Measurements from ENCODE around the gene LINC00237. TPM values are rescaled to one million over a fixed set of nuclear protein-coding genes. Genes with fewer than 3 reads are reported as not detected.

LINC00237 gene
- total and polyA plus RNA-seq, 7 experiments from 2014 or later: not detected

- Mint-ChIP-seq H3K4me3 (no peak overlapping the region), H3K9me3 (peaks cover 0 to 1% (median 0%) of the 10 kb centered on the region in 11 donors), H3K27ac (no peak overlapping the region), H3K4me1 (no peaks in the 10 kb centered on the region), H3K27me3 (peaks cover 29 to 48% (median 38%) of the 10 kb centered on the region in 5 donors), H3K36me3 (peaks cover 0 to 4% (median 0%) of the 10 kb centered on the region in 5 donors)
- ChIA-PET CTCF (no interaction called here), POLR2A (no interaction called here)
- Histone ChIP-seq H3K9me3 (ENCODE audit: control insufficient read depth in 2 of 3, low read length in 3 of 3) (no peaks in the 10 kb centered on the region), H3K4me3 (ENCODE audit: low read length) (no peak overlapping the region), H3K27ac (ENCODE audit: low read depth, low read length) (no peak overlapping the region), H3K36me3 (ENCODE audit: control insufficient read depth in 2 of 3, insufficient read depth in 3 of 3, low read length in 3 of 3) (no peaks in the 10 kb centered on the region), H3K4me1 (ENCODE audit: control insufficient read depth in 2 of 2, insufficient read depth in 2 of 2, low read length in 2 of 2) (no peaks in the 10 kb centered on the region), H3K27me3 (ENCODE audit: control insufficient read depth in 2 of 2, insufficient read depth in 2 of 2, low read length in 2 of 2) (no peaks in the 10 kb centered on the region)
- DNase-seq: no peak
- intact Hi-C loops (cut with micrococcal nuclease): no loop called here
- ATAC-seq: no peak
Measured at GRCh38 chr20:21117521-21117920, 11.4 kb upstream of the LINC00237 start.

DNA sequence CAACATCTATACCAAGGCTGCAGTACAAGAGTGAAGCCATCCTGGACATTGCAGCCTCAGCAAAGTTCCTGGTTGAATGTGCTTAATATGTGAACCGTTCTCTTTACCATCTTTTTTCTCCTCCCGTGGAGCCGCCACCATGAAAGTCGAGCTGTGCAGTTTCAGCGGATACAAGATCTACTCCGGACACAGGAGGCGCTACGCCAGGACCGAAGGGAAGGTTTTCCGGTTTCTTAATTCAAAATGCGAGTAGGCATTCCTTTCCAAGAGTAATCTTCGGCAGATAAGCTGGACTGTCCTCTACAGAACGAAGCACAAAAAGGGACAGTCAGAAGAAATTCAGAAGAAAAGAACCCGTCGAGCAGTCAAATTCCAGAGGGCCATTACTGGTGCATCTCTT is 8.4 kb upstream of the LINC00237 start:
- Mint-ChIP-seq H3K9me3 (no peaks in the 10 kb centered on the region), H3K27me3 (peaks cover 44 to 68% (median 51%) of the 10 kb centered on the region in 5 donors), H3K4me1 (no peaks in the 10 kb centered on the region), H3K36me3 (no peaks in the 10 kb centered on the region), H3K27ac (no peak overlapping the region), H3K4me3 (no peak overlapping the region)
- CTCF ChIA-PET: interaction anchor here (0.6 kb wide), 1 partner anchor 42 kb away, joined by 3 read pairs; no protein-coding TSS in a partner anchor
- Histone ChIP-seq H3K27ac (ENCODE audit: low read depth, low read length) (no peak overlapping the region), H3K36me3 (ENCODE audit: control insufficient read depth in 2 of 3, insufficient read depth in 3 of 3, low read length in 3 of 3) (no peaks in the 10 kb centered on the region), H3K4me3 (ENCODE audit: low read length) (no peak overlapping the region), H3K4me1 (ENCODE audit: control insufficient read depth in 2 of 2, insufficient read depth in 2 of 2, low read length in 2 of 2) (no peaks in the 10 kb centered on the region), H3K27me3 (ENCODE audit: control insufficient read depth in 2 of 2, insufficient read depth in 2 of 2, low read length in 2 of 2) (no peaks in the 10 kb centered on the region), H3K9me3 (ENCODE audit: control insufficient read depth in 2 of 3, low read length in 3 of 3) (no peaks in the 10 kb centered on the region)
- POLR2A ChIA-PET: no interaction called here
- ATAC-seq (no peak), DNase-seq (no peak)
- intact Hi-C loops (cut with micrococcal nuclease): no loop called here

DNA sequence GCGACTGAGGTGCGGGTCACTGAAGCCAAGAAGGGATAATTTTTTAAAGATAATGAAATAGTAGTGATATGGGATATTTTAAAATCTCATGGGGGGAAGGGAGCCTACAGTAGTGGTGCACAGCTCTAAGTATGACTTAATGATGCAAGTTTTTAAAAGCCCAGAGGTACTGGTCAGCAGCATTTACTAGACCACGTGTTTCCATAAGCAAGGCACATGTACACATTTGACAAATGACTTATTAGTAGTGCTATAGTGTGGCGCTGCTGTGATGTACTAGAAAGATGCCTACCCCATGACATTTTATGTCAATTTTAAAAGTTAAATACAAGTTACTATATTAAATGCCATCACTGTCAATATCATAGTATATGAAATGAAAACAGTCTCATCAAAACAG is 7.5 kb upstream of the LINC00237 start:
- Mint-ChIP-seq H3K27ac (no peak overlapping the region), H3K4me1 (no peaks in the 10 kb centered on the region), H3K36me3 (no peaks in the 10 kb centered on the region), H3K27me3 (peaks cover 42 to 71% (median 50%) of the 10 kb centered on the region in 5 donors), H3K9me3 (no peaks in the 10 kb centered on the region), H3K4me3 (no peak overlapping the region)
- DNase-seq: no peak
- ChIA-PET CTCF (no interaction called here), POLR2A (interaction anchor here (0.6 kb wide), 1 partner anchor 284 kb away, joined by 3 read pairs; no protein-coding TSS in a partner anchor)
- ATAC-seq: no peak
- Histone ChIP-seq H3K4me3 (ENCODE audit: low read length) (no peak overlapping the region), H3K27ac (ENCODE audit: low read depth, low read length) (no peak overlapping the region), H3K4me1 (ENCODE audit: control insufficient read depth in 2 of 2, insufficient read depth in 2 of 2, low read length in 2 of 2) (no peaks in the 10 kb centered on the region), H3K27me3 (ENCODE audit: control insufficient read depth in 2 of 2, insufficient read depth in 2 of 2, low read length in 2 of 2) (no peaks in the 10 kb centered on the region), H3K36me3 (ENCODE audit: control insufficient read depth in 2 of 3, insufficient read depth in 3 of 3, low read length in 3 of 3) (no peaks in the 10 kb centered on the region), H3K9me3 (ENCODE audit: control insufficient read depth in 2 of 3, low read length in 3 of 3) (no peaks in the 10 kb centered on the region)
- intact Hi-C loops (cut with micrococcal nuclease): no loop called here

- Mint-ChIP-seq H3K36me3 (peaks cover 0 to 3% (median 0%) of the 10 kb centered on the region in 5 donors), H3K4me3 (no peak overlapping the region), H3K27me3 (peaks cover 51 to 82% (median 59%) of the 10 kb centered on the region in 5 donors), H3K27ac (no peak overlapping the region), H3K4me1 (peaks cover 0 to 3% (median 0%) of the 10 kb centered on the region in 7 donors), H3K9me3 (peaks cover 0 to 5% (median 0%) of the 10 kb centered on the region in 11 donors)
- H3K4me1 ChIP-seq (ENCODE audit: control insufficient read depth in 2 of 2, insufficient read depth in 2 of 2, low read length in 2 of 2): no peaks in the 10 kb centered on the region
- no peak overlapping the region for H3K27ac ChIP-seq (ENCODE audit: low read depth, low read length)
- ChIA-PET CTCF (no interaction called here), POLR2A (interaction anchor here (0.6 kb wide), 1 partner anchor 29 kb away, joined by 3 read pairs; no protein-coding TSS in a partner anchor)
- DNase-seq: no peak
- no peaks in the 10 kb centered on the region for H3K36me3 ChIP-seq (ENCODE audit: control insufficient read depth in 2 of 3, insufficient read depth in 3 of 3, low read length in 3 of 3)
- intact Hi-C loops (cut with micrococcal nuclease): no loop called here
- ATAC-seq: no peak
- H3K4me3 ChIP-seq (ENCODE audit: low read length): no peak overlapping the region
- H3K27me3 ChIP-seq (ENCODE audit: control insufficient read depth in 2 of 2, insufficient read depth in 2 of 2, low read length in 2 of 2): peaks cover 7% of the 10 kb centered on the region in 2 donors
- no peaks in the 10 kb centered on the region for H3K9me3 ChIP-seq (ENCODE audit: control insufficient read depth in 2 of 3, low read length in 3 of 3)
Measured at GRCh38 chr20:21111416-21111815, 5.3 kb upstream of the LINC00237 start.

- CTCF ChIA-PET: interaction anchor here (0.7 kb wide), 1 partner anchor 14 kb away, joined by 4 read pairs; no protein-coding TSS in a partner anchor
Measured at GRCh38 chr20:21110811-21111210, 4.7 kb upstream of the LINC00237 start.

GRCh38 chr20:21109144-21109543 is 3.0 kb upstream of the LINC00237 start:
- ChIA-PET POLR2A (no interaction called here), CTCF (no interaction called here)
- Mint-ChIP-seq H3K4me1 (peaks cover 0 to 13% (median 6%) of the 10 kb centered on the region in 7 donors), H3K27me3 (peaks cover 60 to 84% (median 64%) of the 10 kb centered on the region in 5 donors), H3K4me3 (no peak overlapping the region), H3K27ac (no peak overlapping the region), H3K36me3 (peaks cover 0 to 3% (median 0%) of the 10 kb centered on the region in 5 donors), H3K9me3 (peaks cover 0 to 5% (median 0%) of the 10 kb centered on the region in 11 donors)
- intact Hi-C loops (cut with micrococcal nuclease): no loop called here
- H3K4me3 ChIP-seq (ENCODE audit: low read length): no peak overlapping the region
- H3K36me3 ChIP-seq (ENCODE audit: control insufficient read depth in 2 of 3, insufficient read depth in 3 of 3, low read length in 3 of 3): no peaks in the 10 kb centered on the region
- no peak overlapping the region for H3K27ac ChIP-seq (ENCODE audit: low read depth, low read length)
- H3K9me3 ChIP-seq (ENCODE audit: control insufficient read depth in 2 of 3, low read length in 3 of 3): no peaks in the 10 kb centered on the region
- ATAC-seq (no peak), DNase-seq (no peak)
- peaks cover 7 to 25% of the 10 kb centered on the region in 2 donors for H3K27me3 ChIP-seq (ENCODE audit: control insufficient read depth in 2 of 2, insufficient read depth in 2 of 2, low read length in 2 of 2)
- H3K4me1 ChIP-seq (ENCODE audit: control insufficient read depth in 2 of 2, insufficient read depth in 2 of 2, low read length in 2 of 2): peaks cover 4 to 9% of the 10 kb centered on the region in 2 donors

More at GRCh38 chr20:21110811-21111210, 4.7 kb upstream of the LINC00237 start:
- ATAC-seq (no peak), DNase-seq (no peak)
- Histone ChIP-seq H3K27ac (ENCODE audit: low read depth, low read length) (no peak overlapping the region), H3K4me1 (ENCODE audit: control insufficient read depth in 2 of 2, insufficient read depth in 2 of 2, low read length in 2 of 2) (peaks cover 0 to 2% of the 10 kb centered on the region in 2 donors), H3K9me3 (ENCODE audit: control insufficient read depth in 2 of 3, low read length in 3 of 3) (no peaks in the 10 kb centered on the region), H3K27me3 (ENCODE audit: control insufficient read depth in 2 of 2, insufficient read depth in 2 of 2, low read length in 2 of 2) (peaks cover 7 to 10% of the 10 kb centered on the region in 2 donors), H3K36me3 (ENCODE audit: control insufficient read depth in 2 of 3, insufficient read depth in 3 of 3, low read length in 3 of 3) (no peaks in the 10 kb centered on the region), H3K4me3 (ENCODE audit: low read length) (no peak overlapping the region)
- POLR2A ChIA-PET: interaction anchor here (0.6 kb wide), 1 partner anchor 29 kb away, joined by 3 read pairs; no protein-coding TSS in a partner anchor
- H3K4me1 Mint-ChIP-seq: peaks cover 0 to 9% (median 0%) of the 10 kb centered on the region in 7 donors
- peaks cover 0 to 5% (median 0%) of the 10 kb centered on the region in 11 donors for H3K9me3 Mint-ChIP-seq
- H3K4me3 Mint-ChIP-seq: no peak overlapping the region
- H3K27me3 Mint-ChIP-seq: peaks cover 57 to 81% (median 57%) of the 10 kb centered on the region in 5 donors
- intact Hi-C loops (cut with micrococcal nuclease): no loop called here
- no peak overlapping the region for H3K27ac Mint-ChIP-seq
- H3K36me3 Mint-ChIP-seq: peaks cover 0 to 3% (median 0%) of the 10 kb centered on the region in 5 donors

All from naive thymus-derived CD4-positive, alpha-beta T cell (primary cell).